HG02938 (cell line): ENCODE results near the gene IL1B.
"Not testable (repeated sequence)": the region's sequence is repeated elsewhere in the genome, so short reads cannot be mapped to it uniquely, and the experiment has no call there.

Experiments used
- ATAC-seq: cut with Tn5 transposase; IDR thresholded peaks from one replicate; pipeline ENCODE4 v1.9.1; 2021; ENCODE audit warnings: mild to moderate bottlenecking, moderate library complexity; ENCODE audit not compliant: unreplicated experiment

IL1B gene

DNA sequence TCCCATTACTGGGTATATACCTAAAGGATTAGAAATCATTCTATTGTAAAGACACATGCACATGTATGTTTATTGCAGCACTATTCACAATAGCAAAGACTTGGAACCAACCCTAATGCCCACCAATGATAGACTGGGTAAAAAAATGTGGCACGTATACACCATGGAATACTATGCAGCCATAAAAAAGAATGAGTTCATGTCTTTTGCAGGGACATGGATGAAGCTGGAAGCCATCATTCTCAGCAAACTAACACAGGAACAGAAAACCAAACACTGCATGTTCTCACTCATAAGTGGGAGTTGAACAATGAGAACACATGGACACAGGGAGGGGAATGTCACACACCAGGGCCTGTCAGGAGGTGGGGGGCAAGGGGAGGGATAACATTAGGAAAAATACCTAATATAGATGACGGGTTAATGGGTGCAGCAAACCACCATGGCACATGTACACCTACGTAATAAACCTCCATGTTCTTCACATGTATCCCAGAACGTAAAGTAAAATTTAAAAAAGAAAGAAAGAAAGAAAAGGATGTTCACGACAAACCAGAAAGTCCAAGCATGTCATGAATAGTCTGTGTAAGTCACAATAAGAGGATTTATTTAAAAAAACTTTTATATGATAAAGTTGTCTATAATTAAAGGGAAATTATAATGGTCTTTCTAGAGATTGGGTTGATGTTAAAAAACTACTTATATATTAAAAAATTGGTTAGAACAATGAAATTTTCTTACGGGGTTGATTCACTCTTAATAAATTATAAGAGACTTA is 23.0 kb upstream of the IL1B start:
- ATAC-seq: not testable (repeated sequence)

DNA sequence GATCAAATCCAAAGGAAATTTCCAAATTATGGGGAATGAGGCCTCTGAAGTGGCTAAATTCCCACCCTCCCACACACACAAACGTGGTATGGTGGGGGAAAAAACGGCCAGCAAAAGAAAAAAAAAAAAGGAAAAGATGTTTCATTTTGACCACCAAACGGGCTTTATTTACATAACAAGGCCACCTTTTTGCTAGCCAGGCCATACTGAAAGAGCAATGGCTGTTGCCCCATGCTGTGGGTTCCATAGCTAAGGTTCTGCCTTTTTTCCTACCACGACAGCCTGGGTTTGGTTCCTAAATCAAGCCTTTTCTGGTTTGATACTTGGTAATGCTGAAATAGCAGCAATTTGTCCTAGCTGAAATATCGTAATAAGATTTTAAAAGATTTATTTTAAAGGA is 14.0 kb upstream of the IL1B start:
- ATAC-seq: no peak

DNA sequence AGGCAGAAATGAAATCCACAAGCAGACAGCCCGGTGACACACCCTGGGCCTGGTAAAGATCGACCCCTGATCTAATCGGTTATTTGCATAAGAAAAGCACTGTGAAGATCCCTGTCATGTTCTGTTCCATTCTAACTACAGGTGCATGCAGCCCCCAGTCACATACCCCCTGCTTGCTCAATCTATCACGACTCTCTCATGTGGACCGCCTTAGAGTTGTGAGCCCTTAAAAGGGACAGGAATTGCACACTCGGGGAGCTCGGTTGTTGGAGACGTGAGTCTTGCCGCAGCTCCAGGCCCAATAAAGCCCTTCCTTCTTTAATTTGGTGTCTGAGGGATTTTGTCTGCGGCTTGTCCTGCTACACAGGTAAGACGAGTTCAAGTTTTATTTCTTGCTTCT is 13.4 kb upstream of the IL1B start:
- ATAC-seq: no peak

DNA sequence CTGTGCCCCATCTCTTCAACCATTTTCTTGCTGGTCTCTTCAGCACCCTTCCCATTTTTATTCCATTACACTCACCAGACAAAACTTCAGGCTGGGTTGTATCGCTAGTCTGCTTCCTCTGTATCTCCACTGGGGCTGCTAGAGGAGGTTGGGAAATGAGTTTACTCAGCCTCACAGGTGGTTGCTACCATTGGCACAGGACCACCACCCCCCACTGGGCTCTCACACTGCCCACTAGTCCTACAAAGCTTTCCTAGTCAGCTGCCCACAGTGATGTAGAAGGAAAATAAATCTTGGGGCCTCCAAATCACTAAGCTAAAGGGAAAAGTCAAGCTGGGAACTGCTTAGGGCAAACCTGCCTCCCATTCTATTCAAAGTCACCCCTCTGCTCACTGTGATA is 12.3 kb upstream of the IL1B start:
- no peak for ATAC-seq

DNA sequence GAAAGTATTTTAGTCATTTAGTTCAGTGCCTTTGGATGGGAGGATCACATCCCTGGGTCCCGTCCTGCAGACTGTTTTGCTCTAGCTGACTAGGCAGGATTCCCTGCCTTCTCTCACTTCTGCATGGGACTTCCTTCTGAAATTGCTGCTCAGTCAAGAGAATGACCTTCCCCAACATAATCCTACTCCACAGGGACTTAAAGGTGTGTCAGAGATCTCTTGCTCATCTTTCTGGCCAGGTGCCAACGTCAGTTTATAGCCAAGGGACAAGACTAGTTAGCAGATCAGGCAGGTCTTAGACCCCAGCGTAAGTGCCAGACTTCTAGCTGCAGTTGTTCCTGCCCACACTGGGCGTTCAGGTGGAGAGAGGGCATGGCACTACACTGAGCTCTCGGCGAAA is 9.5 kb upstream of the IL1B start:
- ATAC-seq: no peak

DNA sequence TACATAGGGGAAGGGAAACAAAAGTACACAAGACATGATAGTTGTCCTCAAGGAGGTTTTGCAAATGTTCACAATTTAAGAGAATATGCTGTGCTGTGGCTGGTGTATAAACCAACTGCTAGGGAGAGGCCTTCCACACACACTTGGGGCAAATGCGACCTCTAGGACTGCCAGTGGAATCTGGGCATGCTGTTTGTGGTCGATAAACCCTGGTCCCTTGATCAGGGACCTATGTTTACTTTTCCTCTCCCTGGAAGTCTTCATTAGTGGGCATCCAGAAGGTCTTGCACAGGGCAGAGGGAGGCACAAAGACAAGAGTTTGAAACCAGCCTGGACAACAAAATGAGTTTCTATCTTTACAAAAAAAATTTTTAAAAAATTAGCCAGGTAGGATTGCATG is 7.3 kb upstream of the IL1B start:
- ATAC-seq: no peak

DNA sequence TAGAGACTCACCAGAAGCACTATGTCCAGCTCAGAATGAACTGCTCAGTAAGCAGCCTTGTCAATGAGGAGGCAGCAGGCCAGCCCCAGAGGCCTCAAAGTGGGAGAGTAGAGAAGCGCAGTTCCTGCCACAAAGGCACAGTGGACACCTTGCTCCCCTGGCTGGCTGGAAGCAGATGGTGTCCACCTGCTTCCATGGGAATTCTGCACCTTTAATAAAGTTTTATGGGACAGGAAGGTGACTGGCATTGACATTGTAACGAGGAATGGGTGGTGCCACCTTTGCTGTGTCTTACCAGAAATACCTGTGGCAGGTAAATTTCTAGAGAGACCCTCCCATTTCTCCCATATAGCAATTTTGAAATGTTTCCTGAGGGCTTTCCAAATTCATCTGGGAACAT is 6.7 kb upstream of the IL1B start:
- ATAC-seq: no peak

DNA sequence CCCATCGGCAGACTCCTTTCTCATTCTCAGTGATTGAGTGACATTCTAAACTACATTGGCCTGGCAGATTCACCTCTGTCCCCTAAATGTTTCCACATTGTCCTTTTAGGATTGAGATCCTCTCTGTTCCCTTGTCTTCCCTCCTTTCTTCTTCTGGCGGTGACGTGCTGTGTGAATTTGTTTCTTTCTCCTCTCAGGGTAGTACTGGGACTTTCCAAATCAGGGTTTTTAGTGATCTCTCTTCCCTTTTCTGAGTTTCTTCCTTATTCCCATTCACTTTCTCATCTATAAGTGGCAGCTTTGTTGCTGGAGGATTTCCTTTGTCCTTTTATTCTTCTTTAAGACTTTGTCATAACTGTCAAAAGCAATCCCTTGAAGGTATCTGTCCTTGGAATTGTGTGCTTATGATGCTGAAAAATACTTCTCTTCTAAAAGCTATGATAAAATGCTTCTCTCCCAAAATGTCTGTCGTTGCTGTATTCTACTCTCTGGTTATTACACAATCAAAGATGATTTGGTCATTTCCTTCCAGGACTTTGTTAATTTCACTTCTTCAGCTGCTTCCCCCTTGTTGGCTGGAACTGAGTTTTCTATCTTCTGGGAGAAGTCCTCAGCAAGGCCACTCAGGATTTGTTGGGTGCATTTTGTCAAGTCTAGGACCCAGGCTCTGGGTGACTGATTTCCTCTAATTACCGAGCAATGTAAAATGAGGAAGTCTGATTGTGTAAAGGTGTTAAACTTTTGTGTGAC is 4.9 kb upstream of the IL1B start:
- ATAC-seq: no peak

DNA sequence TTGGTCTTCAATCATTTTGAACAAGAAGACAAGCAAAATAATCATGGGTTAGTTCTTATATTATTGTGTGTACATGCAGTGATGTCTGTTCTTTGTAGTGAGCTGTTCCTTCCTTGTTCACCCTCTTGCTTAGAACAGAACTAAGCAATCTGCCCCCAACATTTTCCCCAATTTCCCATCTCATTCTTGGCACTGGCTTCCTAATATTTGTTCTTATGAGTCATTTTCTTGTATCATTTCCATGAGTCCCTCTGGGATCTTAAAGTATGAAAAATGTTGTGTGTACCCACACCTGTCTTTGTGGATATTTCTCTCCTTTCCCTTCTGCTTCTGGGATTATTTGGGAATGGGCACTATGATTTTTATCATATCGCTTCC is 3.5 kb upstream of the IL1B start:
- no peak for ATAC-seq

DNA sequence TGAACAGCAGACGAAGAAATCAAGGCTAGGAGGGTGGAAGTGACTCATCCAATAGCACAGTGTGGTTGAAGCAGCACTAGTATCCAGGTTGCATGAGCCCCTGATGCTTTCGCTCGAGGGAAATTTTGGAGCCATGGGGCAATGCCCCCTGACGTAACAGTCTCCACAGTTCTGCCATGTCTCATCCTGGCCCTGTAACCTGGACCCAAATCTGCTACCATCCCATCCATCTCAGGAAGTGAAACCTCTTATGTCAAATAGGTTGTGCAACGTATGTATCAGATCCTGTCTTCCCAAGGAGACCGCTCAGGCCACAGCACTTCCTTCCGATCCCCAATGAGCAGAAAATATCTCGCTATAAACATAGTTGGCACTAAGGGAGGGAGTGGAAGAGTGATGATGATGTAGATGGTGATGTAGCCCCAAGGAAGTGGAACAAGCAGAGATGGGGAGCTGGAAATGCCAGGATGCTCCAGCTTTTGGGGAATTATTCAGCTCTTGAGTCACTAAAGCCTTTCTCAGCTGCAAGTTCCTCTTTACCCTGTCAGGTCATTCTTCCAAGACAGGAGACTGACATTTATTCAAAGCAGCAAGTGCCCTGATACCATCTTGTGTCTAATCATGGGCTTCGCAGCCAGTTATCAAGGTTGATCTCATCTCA is 3.0 kb upstream of the IL1B start:
- no peak for ATAC-seq

DNA sequence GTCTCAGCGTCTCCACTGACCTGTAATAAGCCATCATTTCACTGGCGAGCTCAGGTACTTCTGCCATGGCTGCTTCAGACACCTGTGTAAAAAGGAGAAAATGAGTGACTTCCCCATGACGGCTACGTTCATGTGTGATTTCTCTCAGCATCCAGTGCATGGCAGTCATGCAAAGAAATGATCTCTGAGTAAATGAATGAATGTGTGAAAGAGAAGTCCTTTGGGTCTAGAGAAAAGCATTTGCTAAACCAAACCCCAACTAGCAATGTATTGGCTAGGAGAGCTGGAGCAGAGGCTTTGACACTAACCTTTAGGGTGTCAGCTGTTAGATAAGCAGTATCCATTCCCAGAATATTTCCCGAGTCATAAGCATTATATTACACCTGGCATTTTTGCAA is 417 bp downstream of the IL1B start:
- no peak for ATAC-seq

DNA sequence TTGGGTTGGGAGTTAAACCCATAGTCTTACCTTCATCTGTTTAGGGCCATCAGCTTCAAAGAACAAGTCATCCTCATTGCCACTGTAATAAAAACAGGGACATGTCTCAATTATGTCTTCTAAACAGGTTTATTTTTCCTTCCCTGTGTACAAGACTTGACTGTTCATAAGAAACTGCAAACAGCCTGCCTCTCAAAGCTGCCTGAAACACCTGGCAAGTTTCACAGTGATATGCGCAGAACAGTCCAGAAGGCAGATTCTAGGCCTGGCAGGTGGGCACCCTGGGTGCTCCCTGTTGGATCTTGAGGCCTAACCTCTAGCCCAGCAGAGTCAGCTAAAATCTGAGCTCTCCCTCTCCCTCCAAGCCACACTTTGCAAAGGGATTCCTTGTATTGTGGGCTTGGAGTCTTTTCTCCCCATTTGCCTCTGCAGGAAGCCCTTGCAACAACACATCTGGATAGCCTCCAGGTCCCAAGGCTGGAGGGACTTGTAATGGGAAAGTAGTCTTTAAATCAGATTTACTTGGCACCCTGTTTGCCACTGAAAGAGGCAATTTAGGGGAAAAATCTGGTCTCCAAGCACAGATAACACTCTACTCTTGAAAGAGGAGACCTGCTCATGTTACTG is 930 bp downstream of the IL1B start:
- no peak for ATAC-seq

DNA sequence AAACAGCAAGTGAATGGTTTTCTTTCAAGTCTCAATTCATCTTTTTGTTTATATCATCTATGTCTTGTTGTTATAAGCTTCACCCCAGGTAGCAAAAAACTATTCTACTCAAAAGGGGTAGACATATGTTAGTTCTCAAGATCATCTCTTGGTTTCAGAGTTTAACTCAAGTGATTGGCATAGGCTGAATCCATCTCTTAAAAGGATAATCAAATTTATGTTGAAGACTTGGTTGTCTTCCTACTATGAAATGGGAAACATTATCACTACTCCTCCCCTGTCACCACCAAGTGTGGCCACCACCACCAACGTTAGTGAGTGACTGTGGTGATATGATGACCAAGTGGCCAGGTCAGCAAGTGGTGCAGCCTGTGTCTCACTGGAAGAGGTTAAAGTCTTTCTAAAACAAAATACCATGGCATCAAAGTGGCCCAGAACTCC is 1.5 kb downstream of the IL1B start:
- ATAC-seq: no peak

DNA sequence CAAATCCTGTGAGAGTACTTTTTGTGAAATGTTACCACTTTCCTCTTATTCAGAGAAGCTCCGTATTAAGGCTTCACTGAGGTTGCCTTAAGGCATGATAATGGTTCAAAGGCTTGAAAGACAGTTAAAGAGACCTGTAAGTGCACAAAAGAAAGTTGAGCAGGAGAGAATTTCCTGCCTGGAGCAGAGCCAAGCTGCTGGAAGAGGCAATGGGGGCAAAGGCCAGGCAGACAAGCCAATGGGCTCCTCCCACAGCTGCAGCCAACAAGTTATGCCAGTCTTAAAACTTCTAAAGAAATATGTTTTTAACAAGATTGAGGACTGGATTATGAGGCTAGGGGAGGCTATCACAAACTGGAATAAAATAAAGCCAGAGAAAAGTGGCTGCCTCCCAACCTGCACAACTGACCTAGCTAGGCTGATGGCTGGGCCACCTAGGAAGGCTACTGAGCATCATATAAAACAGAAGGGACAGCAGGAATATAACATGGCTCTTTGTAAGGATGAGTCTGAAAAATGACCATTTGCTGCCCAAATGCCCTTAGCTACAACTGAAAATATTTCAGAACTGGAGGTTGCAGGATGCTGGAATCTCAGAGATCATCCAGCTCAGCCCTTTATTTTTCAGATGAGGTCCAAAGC is 2.1 kb downstream of the IL1B start:
- ATAC-seq: no peak

DNA sequence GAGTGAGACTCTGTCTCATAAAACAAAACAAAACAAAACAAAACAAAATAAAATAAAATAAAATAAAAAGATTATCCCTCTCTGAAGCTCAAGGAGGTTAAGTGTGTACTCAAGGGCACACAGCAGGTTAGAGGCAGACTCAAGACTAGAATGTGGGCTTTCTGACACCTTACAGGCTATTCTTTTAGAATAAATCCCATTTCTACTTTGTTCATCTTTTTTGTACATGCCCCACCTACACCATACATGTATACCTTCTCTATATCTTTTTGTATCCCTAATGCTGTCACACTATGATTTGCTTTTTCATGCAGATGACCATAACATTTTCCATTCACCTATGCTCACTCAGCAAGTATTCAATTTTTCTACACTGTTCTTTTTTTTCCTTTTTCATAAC is 2.6 kb downstream of the IL1B start:
- ATAC-seq: no peak

DNA sequence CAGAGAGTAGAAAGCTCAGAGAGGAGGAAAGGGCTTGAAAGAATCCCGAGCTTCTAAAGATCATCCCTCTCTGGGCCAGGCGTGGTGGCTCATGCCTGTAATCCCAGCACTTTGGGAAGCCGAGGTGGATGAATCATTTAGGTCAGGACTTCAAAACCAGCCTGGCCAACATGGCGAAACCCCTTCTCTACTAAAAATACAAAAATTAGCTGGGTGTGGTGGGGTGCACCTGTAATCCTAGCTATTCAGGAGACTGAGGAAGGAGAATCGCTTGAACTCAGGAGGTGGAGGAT is 3.0 kb downstream of the IL1B start:
- ATAC-seq: not testable (repeated sequence)

DNA sequence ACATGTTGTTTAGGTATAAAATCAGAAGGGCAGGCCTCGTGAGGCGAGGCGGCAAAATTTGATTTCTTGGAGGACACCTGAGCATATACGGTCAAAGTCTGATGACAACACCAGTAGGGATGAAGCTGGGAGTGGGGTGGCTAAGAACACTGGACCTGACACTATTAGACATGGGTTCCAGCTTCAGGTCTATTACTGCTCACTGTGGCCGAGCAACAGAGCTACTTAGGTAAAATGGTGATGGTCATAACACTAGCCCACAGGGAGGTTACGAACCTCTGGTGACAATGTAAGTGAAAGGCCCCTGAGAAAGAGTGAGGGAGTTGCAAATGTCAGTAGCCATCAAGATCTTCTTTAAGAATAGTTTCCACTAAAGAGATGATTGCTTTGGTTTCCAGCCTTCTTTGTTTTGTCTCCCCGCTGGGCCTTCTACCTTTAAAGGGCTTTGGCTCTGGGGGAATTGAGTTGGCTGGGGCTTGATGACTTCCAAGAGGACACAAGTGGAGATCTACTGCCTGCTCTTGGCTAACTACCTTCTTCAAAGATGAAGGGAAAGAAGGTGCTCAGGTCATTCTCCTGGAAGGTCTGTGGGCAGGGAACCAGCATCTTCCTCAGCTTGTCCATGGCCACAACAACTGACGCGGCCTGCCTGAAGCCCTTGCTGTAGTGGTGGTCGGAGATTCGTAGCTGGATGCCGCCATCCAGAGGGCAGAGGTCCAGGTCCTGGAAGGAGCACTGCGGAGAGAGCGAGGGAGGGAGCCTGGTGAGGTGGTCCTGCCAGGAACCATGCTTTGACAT is 3.5 kb downstream of the IL1B start:
- no peak for ATAC-seq

DNA sequence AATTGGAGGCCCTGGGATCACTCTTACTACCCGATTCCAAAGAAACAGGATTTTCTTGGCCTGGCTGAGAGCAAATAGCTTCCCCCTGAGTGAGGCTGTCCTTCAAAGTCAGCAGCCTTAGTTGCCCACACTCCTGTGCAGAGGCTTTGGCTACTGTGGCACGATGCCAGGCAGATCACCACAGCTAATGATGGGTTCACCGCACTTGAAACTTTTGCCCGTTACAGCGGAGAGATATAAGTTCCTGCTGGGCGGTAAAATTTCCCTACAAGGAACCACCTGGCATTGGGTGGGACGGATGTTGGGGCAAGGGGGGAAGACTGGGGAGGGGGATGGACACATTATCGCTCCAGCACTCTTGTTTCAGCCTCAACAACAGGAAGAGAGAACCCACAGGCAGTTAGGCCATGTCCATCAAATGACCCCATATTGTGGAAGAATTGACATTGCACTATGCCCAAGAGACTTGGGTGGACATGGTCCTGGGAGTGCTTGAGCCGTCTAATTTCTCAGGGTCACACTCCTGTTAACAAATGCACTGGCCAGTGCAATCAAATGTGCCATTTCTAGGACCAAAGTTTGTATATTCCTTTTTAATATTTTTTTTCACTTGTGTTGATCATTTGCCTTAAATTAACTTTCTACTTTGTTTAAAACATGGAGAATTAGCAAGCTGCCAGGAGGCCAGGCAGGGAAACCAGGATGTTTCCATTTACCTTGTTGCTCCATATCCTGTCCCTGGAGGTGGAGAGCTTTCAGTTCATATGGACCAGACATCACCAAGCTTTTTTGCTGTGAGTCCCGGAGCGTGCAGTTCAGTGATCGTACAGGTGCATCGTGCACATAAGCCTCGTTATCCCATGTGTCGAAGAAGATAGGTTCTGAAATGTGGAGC is 4.4 kb downstream of the IL1B start:
- no peak for ATAC-seq

DNA sequence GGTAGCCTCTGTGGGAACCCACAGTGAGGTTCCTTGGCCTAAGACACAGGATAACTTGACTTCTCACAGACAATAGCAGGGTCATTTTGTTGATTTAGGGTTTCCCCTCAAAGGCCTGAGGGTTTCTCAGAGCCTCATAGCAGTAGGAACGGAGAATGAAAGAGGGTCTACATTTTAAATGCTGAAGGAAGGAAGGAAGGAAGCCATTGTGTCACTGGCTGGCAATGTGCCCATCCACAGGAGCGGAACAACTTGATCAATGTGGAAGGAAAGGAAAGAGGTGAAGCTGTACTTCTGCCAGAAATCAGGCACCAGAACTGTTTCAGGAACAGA is 5.1 kb downstream of the IL1B start:
- no peak for ATAC-seq
